HG03060 (cell line): ENCODE results near the gene DDX25.
"Not testable (repeated sequence)": the region's sequence is repeated elsewhere in the genome, so short reads cannot be mapped to it uniquely, and the experiment has no call there.

ENCODE experiments used
- ATAC-seq: cut with Tn5 transposase; IDR thresholded peaks from one replicate; pipeline ENCODE4 v1.9.1; 2021; ENCODE audit warnings: low read depth, moderate number of reproducible peaks; ENCODE audit not compliant: unreplicated experiment

The DDX25 gene

DNA sequence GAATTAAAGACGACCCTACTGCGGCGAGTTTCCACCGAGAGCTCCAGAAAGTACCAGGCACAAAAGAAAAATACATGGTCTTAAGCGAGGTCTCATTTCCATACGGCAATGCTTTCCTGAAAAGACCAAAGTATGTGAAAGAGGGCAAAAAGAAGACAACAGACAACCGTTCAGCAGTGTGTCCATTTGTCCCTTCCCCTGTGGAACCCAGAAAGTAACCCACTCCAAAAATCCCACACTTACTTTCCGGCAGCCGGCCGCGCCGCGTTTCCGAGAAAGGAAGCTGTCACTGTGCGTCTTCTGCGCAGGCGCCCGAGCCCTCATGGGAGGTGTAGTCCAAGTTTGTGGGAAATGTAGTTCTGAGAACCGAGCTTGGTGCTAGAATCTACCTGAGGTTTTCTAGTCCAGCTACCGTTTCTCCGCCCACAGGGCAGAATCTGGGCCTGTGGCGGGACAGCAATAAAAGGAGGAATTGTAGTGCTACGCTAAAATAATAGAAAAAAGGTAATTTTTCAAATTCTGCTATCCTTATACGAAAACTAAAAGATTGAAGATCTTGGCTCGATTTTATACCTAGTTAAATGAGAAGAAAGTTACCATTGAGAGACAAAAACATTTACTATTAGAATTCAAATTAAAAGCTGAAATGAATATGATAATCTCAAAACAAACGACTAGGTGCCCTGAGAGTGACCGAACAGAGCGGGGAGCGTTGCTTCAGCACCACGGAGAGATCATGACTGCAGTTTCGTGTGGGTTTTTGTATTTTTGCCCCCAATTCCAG, 1.2 kb upstream of the DDX25 start, which contains the start of gene PUS3:
Gene PUS3, minus strand, starts transcription at position 280 of the 784 bp plus-strand sequence. CDS start 6,922 bp downstream, outside the sequence.
- peak; percentile 93 for ATAC-seq

DNA sequence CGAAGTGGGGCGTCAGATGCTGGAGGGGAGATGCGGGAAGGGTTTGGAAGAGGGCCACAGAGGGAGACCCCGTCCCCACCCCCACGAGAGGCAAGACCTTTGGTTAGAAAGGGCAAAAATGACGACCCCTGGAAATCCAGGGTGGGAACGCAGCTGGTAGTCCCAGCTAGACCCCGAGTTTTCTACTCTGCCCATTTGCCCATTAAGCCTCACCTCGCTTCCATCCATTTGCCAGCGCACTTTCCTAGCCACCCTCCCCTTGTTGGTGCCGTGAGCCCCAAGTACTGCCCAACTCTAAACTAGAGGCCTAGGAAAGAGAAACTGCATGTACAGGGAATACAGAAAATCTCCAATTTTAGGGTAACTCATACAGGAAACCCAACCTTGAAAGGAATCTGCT, 370 bp downstream of the DDX25 start:
- no peak for ATAC-seq

DNA sequence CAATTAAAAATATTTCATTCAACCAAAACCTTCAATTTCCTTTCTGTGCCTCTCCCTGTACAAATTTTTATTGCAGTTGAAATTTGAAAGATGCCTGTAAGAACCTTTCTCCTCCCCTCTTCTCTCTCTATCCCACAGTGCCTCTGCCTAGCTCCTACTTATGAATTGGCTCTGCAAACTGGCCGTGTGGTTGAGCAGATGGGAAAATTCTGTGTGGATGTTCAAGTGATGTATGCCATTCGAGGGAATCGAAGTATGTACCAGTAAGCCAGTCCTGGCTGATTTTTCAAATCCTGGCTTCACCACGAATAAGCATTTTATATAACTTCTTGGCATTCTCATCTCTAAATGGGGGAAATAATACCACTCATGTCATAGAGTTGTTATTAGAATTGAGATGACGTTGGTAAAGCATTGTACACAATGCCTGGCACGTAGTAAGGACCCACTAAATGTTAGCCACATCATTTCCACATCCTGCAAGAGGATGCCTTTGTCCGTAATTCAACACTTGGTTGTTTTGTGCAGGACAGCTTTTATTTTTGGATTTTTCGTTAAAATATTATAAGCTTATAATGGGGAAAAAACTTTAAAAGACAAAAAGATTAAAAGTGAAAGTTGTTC, 6.0 kb downstream of the DDX25 start:
- ATAC-seq = no peak

DNA sequence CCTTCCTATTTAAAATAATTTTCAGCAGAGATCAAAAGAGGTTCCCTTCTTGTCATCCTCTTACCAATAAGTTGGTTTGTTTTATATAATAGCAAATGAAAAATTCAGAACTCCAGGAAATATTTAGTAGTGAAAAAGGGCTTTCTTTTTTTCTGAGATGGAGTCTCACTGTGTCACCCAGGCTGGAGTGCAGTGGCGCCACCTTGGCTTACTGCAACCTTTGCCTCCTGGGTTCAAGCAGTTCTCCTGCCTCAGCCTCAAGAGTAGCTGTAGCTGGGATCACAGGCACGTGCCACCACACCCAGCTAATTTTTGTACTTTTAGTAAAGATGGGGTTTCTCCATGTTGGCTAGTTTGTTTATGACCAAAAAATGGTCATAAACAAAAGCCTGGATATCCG, 10.3 kb downstream of the DDX25 start:
- not testable (repeated sequence) for ATAC-seq

DNA sequence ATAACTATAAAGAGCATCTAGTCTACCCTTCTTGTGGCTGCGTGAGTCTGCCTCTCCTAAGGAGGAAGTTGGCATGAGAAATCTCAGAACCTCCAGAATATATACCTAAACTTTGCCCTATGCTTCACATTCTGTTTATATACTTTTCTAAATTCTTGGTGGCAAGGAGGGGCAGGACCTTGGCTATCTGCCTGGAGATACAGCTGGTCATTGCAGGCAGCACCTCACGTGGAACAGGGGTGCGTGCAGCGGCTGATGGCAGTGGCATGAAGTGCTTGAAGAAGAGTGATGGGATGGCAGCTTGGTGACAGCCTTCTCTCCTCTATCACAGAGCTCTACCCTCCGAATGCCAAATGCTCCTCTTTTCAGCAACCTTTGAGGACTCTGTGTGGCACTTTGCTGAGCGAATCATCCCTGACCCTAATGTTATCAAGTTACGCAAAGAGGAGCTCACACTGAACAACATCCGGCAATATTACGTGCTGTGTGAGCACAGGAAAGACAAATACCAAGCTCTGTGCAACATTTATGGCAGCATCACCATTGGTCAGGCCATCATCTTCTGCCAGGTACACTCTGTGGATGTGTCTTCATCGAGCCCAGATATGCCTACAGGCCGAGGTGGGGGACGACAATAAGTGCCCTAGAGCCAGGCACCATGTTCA, 12.5 kb downstream of the DDX25 start:
- ATAC-seq = no peak

DNA sequence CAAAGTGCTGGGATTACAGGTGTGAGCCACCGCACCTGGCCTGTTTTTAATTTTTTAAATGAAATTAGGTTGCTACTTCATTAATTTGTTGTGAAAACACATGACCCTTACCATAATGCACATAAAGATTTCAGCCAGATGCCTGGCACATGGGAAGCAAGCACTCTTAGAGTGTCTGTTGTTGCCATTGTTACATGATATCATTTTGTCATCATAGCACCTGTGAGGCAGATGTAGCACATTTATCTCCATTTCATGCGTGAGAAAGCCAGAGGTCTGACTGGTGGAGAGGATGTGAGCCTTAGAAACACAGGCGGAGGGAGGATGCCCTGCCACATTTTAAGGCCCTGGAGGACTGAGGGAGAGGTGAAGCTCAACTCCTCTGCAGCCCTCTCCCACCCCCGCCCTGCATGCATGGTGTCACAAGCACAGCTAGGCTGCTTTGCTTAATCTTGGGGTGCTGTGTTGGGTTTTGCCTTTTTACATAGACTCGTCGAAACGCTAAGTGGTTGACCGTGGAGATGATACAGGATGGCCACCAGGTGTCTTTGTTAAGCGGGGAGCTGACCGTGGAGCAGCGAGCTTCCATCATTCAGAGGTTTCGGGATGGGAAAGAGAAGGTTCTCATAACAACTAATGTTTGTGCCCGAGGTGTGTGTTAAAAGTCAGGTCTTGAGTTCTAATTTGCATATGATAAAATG, 14.0 kb downstream of the DDX25 start:
- ATAC-seq = no peak

DNA sequence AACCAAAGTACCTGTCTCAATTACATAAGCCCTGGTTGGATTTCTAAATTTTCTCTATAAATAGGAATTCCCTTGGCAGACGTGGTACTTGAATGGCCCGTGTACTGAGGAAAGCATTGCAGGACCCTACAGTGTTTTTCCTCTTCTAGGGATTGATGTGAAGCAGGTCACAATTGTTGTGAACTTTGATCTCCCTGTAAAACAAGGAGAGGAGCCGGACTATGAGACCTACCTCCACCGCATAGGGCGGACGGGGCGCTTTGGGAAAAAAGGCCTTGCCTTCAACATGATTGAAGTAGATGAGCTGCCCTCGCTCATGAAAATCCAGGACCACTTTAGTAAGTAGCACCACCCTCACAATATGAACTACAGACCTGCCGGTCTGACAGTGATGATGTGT, 16.7 kb downstream of the DDX25 start:
- ATAC-seq = no peak

DNA sequence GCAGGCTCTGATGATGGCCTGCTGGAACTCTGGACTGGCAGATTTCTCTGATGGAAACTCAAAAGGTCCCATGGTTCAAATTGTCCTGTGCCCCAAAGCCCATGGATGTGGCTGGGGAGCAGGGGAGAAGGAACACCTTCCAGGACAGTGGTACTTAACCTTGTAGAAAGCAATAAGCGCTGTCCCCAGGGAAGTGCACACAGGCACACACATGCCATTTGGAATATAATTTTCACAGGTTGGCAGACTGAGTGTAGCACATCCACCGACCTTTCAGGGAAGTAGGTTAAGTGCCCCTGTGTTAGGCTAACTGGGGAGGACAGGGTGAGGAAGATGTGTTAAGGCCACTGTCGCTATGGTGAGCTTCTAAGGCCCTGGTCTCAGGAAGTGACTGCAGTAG, 17.8 kb downstream of the DDX25 start:
- ATAC-seq = no peak

DNA sequence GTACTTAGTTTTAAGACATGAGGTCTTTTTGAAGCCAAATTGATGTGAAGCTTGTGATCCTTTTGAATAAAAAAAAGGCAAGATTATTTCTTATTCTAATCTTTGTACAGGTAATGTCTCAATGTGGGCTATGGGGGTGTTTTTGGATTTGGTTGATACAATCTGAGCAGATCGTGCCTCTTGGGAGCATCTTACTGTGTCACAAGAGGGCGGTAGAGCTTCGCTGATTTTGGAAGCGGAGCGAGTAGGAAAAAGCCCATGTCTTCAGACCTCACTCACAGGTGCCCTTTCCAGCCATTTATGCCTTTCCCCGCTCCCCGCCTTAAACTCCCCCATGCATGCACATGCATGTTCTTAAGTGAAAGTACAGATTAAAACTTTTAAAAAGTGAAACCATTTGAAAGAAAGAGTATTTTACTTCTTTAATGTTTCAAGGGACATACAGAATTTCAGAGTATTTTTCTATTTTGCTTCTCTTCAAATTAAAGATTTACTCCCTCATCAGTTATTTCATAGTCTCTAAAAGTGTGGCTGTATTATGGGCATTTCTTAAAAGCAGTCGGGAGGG, 18.8 kb downstream of the DDX25 start:
- no peak for ATAC-seq

DNA sequence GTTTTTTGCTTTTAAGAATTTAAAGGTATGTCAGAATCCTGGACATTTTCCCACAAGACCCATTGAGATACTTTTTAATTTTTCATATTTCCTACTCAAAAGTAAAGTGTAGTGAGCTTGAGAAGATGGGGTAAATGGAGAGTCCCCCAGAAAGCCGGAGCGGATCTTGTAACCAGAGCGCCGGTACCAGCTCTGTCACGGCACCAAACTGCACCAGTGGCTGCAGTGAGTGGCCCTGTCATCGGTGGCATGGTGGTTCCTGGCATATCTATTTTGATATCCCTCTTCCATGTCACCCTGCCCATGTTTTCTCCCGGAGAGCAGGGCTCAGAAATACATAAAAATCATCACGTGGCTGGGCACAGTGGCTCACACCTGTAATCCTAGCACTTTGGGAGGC, 19.3 kb downstream of the DDX25 start:
- ATAC-seq = no peak

DNA sequence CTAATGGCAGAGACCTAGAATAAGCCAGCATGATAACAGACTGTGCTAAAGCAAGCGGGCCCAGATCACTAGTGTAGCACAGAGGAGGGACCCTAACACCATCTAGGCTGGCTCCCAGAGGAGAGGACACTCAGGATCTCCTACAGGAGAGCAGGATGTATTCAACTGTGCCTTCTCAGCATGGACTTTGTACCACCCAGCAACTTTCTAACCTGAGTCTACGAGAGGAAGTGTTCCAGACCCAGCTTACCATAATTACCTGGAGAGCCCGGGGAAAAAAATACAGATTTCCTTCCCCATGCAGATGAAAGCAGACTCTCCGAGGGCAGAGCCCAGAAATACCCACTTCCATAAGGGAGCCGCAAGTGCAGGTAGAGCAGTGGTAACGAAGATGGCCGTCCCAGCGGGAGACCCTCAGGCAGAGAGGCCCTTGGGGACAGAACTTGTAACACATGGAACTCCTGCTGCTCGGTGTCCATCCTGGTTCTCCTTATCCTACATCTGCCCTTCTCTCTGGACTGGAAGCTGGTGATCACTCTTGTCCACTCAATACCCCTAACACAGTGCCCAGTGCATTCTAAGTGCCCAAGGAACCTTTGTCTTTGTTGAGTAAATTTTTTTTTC, 20.2 kb downstream of the DDX25 start:
- ATAC-seq = no peak

DNA sequence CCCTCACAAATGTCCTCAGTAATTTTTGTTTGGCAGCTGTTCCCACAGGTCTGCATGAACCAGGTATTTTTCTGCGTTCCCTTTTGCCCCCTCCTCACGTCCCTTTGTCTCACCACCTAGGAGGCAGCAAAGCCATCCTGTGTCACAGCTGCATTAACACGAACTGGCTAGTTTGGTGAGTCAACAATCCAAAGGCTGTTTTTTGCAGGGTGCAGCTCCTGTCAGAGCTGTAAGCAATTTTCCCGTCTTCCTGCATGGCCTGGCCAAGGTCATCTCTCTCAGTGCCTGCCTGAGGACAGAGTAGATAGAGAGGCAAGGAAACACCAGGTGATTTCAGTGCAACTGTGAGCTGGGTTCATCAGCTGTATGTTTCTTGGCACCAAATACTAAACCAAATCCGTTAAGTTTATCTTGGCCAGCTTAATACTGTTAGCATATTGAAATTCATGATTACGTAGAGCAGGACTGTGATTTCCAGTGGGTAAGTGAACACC, 21.0 kb downstream of the DDX25 start:
- no peak for ATAC-seq

DNA sequence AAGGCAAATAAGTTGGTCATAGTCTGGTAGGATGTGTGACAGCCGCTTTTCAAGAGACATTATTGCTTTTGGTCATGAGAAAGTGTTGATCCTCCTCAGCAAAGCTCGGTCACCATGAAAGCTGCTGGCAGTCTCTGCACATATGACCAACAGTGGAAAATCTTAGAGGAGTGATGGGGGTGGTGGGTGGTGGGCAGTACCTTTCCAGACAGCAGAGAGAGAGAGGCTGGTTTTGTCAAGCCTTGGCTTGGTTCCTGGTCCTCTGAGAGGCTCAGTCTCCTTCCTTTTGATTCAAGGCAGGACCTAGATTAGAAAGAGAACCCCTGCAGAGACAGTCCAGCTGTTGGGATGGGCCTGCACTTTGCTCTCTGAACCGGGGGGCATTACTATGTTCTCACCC, 21.5 kb downstream of the DDX25 start:
- no peak for ATAC-seq

DNA sequence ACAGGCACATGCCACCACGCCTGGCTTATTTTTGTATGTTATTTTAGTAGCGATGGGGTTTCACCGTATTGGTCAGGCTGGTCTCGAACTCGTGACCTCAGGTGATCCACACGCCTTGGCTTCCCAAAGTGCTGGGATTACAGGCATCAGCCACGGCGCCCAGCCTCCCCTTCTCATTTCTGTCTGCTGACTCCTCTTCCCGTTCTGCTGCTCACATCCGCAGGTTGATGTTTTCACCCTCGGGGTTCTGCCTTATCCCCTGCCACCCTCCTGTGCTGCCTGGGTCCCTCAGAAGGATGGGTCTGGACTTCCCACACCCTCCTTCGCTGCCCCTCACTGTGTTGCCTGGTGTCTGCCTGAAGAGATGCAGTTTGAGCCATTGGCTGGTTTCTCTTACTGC, 22.4 kb downstream of the DDX25 start:
- ATAC-seq = no peak

DNA sequence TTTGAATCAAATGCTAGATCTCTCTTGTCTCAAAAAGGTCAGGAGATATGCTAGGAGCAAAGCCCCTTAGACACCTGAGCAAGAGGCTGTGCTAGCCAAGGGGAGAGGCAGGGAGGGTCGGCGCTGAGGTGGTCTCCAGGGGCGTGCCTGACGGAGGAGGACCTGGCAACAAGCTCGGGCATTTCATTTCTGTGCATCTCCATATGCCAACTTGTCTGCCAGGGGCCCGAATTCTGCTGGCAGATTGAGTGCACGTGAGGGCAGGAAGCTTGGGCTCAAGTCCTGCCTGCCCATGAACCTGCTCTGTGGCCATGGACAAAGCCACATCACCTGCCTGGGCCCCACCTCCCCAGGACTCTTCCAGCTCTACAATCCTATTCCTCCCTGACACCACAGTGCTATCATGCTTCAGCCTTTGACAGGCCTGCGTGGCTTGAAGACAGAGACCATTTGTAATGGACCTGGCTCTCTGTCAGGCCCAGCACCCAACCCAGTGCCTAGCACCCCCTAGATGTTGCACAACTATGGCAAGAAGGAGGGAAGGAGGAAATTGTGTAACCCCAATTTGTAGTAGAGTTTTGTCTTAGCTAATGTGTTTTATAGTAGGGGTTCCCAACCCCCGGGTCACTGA, 25.3 kb downstream of the DDX25 start:
- ATAC-seq = no peak

DNA sequence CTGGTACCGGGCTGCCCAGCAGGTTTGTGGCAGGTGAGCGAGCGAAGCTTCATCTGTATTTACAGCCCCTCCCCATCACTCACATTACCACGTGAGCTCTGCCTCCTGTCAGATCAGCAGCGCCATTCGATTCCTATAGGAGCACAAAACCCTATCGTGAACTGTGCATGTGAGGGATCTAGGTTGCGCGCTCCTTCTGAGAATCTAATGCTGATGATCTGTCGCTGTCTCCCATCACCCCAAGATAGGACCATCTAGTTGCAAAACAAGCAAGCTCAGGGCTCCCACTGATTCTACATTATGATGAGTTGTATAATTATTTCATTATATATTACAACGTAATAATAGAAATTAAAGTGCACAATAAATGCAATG, 25.8 kb downstream of the DDX25 start:
- ATAC-seq = no peak

DNA sequence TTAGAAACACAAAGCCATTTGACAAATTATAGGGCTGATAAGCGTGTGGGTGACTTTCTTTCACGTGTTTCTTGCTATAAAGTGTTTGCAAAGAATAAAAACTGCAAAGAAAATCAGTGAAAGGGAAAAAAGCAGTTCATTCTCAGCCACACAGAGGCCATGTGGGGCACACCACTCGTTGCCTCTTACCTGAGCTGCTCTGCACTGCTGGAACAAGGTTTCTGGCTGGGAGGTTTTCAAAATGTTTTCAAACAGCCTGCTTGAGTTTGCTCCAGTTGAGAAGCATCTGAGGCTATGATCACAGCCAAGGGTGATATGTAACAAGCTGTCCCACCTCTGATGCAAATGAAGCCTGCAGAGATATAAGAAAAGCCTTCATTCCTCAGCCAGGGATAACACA, 26.8 kb downstream of the DDX25 start:
- no peak for ATAC-seq

DNA sequence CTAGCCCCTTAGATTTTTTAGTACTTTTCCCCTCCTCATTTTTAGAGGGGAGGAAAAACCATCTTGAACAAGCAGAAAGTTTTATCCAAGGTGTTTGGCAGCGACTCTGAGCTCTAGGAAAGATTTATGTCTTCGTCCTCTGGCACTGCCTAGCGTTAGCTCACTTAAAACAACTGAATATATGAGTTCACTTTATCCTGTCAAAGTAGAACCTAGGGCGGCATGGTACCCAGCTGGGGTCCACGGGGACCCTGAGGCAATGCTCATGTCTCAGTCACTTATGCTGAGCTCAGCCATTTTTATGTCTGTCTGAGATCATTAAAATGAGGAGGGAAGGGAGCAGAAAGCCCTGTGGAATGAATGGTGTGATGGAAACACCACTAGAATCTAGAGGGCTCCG, 27.4 kb downstream of the DDX25 start:
- ATAC-seq = no peak

DNA sequence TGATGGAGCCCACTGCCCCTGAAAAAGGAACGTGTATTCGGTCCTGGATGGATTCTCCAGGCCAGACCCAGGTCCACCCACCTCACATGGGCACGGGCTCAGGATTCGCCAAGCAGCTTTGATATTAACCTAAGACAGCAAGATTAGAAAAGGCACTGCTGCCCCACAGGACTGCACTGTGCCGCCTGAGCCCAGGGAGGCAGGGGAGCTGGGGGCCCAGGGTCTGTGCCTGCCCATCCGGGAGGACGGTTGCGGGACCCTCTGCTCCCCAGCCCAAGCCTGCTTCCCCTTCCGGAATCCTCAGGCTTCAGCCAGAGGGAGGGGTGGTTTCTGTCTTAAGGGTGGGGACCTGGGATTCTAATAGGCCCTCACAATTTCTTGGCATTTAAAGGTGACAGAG, 28.0 kb downstream of the DDX25 start:
- ATAC-seq = no peak
